NCI-H1092 (cell line): ENCODE measurements around the gene MYCBP.

Source experiments
- DNase-seq: peaks from one replicate; lab custom pipeline; 2025; lab: John Stamatoyannopoulos, UW

MYCBP gene

DNA sequence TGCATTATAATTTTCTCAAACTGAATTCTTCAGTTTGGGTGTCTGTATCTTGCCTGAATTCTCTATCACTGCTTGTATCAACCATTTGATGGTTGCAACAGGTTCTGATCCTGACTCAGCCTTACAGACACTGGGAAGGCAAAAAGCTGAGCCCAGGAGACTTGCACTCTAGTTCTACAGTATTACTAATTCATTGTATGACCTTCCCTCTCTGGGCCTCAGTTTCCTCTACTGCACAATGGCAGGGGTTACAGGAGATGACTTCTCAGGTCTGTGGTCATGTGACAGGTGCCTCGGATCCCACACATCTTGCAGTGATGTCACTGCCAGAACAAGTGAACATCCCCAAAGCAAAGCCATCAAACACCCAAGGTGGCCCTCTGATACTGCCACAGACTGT lies 52.3 kb downstream of the MYCBP start:
- DNase-seq, result no peak

- no peak for DNase-seq
Observed at GRCh38 chr1:38819516-38819915, 53.6 kb downstream of the MYCBP start.

DNA sequence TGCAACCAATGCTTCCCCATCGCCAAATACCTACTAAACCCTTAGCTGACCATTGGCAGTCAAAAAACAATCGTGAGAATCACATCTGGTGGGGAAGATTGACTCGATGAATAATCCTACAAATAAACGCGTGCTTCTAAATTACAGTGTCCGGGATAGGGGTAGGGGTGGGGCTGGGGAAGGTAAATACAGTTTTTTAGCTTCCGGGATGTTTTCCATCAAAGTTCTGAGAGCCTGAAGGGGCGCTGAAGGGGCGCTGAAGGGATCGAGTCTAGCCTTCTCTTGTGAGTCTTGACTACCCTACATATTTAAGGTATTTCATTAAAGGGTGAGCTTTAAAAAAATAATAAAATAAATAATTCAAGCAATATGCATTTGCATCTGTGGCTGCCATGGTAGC lies 54.1 kb downstream of the MYCBP start:
- no peak for DNase-seq

GRCh38 chr1:38818175-38818976 lies 54.8 kb downstream of the MYCBP start:
- DNase-seq, result peak; percentile 17

DNA sequence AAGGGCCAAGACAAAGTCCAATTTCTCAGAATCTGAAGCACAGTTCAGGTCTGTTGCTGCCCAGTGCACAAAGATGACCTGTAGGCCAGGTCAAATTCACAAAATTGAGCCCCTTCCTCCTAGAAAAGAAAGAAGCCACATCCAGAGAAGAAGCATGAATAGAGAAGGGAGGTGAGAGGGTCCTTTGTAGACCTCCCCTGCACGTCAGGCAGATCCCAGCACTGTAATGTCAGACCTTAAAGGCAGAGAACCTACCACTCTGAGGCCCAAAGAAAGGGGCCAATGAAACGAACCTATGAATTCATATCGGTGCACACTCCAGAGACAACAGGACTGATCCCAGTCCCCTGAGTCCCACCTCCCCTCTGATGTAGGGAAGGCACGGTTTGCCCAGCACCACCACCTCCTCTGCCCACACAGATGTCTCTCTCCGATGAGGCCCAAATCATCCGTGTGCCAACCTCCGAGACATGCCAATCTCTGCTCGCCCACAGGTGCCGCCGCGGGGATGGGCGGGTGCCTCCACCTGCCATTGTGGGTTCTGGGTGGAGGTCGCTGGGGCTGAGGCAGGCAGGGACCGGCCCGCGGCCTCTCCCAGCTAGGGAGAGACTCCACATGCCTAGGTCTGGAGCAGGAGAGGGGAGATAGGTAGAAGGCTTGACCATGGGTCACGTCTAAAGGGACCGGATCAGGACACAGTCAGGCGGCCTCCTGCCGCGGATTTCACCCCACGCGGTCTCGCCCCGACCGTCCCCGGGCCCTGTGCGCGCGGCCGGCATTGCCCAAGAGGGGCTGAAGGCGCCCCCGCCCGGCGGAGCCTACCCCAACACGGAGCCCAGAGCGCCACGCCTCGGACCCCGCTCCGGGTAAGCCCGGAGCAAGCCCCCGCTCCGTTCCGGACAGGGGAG lies 55.6 kb downstream of the MYCBP start:
- no peak for DNase-seq

DNA sequence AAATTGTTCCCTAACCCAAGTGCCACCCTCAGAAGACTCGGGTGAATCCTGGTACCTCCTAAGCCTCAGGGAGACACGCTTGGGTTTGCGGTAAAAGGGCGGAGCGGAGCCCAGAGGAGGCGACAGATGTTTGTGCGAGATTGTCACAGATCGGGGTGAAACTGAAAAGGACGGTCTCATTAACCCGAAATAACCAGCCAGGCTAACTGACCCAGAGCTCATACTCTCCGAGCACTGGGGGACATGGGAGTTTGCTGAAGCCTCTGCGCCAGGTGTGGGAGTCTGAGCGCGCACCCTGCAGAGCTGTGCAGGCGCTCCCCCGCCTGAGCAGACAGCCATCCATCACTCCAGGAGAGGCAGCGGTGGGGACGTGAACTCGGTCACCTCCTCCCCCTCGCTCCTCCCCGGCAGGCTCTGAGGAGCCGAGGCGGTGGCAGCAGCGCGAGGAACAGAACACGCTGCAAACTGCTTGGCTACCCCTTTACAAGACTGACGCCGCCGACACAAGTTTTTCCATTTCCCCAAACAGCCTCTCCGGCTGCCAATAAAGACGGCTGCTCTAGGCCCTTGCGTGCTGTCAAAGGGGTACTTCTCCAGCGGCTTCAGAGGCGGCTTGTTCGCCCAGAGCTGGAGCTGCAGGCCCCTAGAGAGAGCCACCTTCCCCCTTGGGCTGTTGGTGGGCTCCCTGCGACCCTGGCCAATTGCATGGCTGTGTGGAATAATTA lies 57.1 kb downstream of the MYCBP start:
- no peak for DNase-seq

GRCh38 chr1:38814984-38815464 lies 58.1 kb downstream of the MYCBP start:
- no peak for DNase-seq

GRCh38 chr1:38814444-38814983 lies 58.6 kb downstream of the MYCBP start:
- DNase-seq, result no peak

GRCh38 chr1:38812981-38813380 lies 60.2 kb downstream of the MYCBP start:
- DNase-seq, result no peak
